ENCODE results near the gene SMARCAL1. TPM values are rescaled to one million over a fixed set of nuclear protein-coding genes. Genes with fewer than 3 reads are reported as not detected.

SMARCAL1 gene
- total RNA-seq, 1 experiment from 2014 or later: 24.1 TPM

DNA sequence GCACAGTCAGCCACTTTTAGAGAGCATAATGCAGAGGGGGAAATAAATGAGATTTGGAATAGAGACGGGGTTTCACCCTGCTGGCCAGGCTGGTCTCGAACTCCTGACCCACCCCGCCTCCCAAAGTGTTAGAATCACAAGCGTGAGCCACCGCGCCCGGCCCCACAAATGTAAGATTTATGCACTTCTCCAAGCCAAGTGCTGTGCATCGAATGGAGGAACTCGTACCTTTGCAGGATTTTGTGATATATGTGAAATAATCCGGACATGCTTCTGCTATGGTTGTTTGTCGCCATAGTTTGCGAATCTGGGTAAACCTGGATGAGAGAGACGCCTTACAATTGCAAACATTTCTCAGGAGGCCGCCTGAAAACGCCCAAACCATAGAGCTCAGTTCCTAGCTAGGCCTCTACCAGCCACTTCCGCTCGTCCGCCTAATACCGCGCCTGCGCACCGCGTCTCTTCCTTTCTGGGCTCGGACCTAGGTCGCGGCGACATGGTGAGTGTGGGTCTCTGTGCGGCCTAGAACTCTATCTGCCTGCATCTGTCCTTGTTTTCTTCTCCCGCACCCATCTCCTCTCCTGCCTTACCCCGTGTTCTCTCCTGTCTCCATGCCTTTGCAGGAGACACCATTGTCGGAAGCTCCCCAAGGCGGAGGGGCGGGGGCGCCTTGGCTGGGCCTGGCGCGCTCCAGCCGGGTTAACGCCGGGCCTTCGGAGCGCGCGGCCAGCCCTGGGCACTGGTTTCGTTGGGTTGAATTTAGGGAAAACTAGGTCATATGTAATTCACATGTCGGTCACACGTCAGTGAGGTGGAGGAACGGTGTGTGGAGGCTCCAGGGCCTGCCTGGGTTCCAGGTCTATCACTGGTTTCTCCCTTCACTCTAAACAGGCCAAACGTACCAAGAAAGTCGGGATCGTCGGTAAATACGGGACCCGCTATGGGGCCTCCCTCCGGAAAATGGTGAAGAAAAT, 86.4 kb downstream of the SMARCAL1 start, which contains the start of gene RPL37A:
Gene RPL37A (plus strand): TSS at position 466 of the 974 bp plus-strand sequence. CDS start 31 bp downstream, at position 497.
- intact Hi-C loops (cut with micrococcal nuclease; ENCODE audit: unreplicated experiment): loop anchor here (2.0 to 10.0 kb wide), 2 partner anchors 86 to 384 kb away; partner anchors contain the start of gene SMARCAL1
- no peaks in the 10 kb centered on the region for H3K9me3 ChIP-seq
- Mint-ChIP-seq H3K27ac (ENCODE audit: unreplicated experiment) (peak within 1 kb of the TSS; percentile 97), H3K36me3 (ENCODE audit: insufficient read depth, unreplicated experiment) (peaks cover 61% of the 10 kb centered on the region), H3K9me3 (ENCODE audit: unreplicated experiment) (no peaks in the 10 kb centered on the region), H3K27me3 (ENCODE audit: insufficient read depth, unreplicated experiment) (no peaks in the 10 kb centered on the region), H3K4me1 (ENCODE audit: low read depth, unreplicated experiment) (peaks cover 7% of the 10 kb centered on the region), H3K4me3 (ENCODE audit: unreplicated experiment) (peak within 1 kb of the TSS; percentile 99)
- CTCF ChIA-PET: interaction anchor here (0.6 to 0.7 kb wide), 4 partner anchors 62 to 384 kb away, joined by 3 to 10 read pairs (median 4); no protein-coding TSS in a partner anchor
- H3K4me3 ChIP-seq (ENCODE audit: low read depth, low read length): peak within 1 kb of the TSS; percentile 71
- no peak for TF ChIP-seq CTCF (IDR thresholded peaks at IDR 0.05; ENCODE audit: insufficient read depth in 1 of 2, low read depth in 1 of 2, low read length in 1 of 2, severe bottlenecking in 1 of 2, unreplicated experiment in 1 of 2)
- TSS peak; percentile 51 for BruUV-seq (replicated peaks)
- peak; percentile 94 to 96 for DNase-seq
- no peaks in the 10 kb centered on the region for H3K27me3 ChIP-seq (replicated peaks; ENCODE audit: control insufficient read depth, insufficient read depth, low read length)
- H3K36me3 ChIP-seq (ENCODE audit: control insufficient read depth, insufficient read depth, low read length): peaks cover 12% of the 10 kb centered on the region; the same call in 1 of the 2 replicates
- POLR2A ChIA-PET: interaction anchor here (0.5 to 1.6 kb wide), 9 partner anchors 10 to 441 kb away, joined by 3 to 13 read pairs (median 3); partner anchors contain the start of gene SMARCAL1
- H3K4me1 ChIP-seq: peaks cover 15% of the 10 kb centered on the region; the same call in 1 of the 2 replicates

- H3K9me3 ChIP-seq: no peaks in the 10 kb centered on the region
- ChIA-PET POLR2A (no interaction called here), CTCF (no interaction called here)
- Mint-ChIP-seq H3K4me1 (ENCODE audit: low read depth, unreplicated experiment) (peaks cover 7% of the 10 kb centered on the region), H3K4me3 (ENCODE audit: unreplicated experiment) (peak overlapping the region; percentile 99), H3K27me3 (ENCODE audit: insufficient read depth, unreplicated experiment) (no peaks in the 10 kb centered on the region), H3K9me3 (ENCODE audit: unreplicated experiment) (no peaks in the 10 kb centered on the region), H3K27ac (ENCODE audit: unreplicated experiment) (peak overlapping the region; percentile 97), H3K36me3 (ENCODE audit: insufficient read depth, unreplicated experiment) (peaks cover 72% of the 10 kb centered on the region)
- no peak for TF ChIP-seq CTCF (IDR thresholded peaks at IDR 0.05; ENCODE audit: insufficient read depth in 1 of 2, low read depth in 1 of 2, low read length in 1 of 2, severe bottlenecking in 1 of 2, unreplicated experiment in 1 of 2)
- H3K4me1 ChIP-seq: peaks cover 15% of the 10 kb centered on the region; the same call in 1 of the 2 replicates
- H3K27me3 ChIP-seq (replicated peaks; ENCODE audit: control insufficient read depth, insufficient read depth, low read length): no peaks in the 10 kb centered on the region
- no peak for DNase-seq
- peak overlapping the region; percentile 71 for H3K4me3 ChIP-seq (ENCODE audit: low read depth, low read length)
- intact Hi-C loops (cut with micrococcal nuclease; ENCODE audit: unreplicated experiment): loop anchor here (2.0 to 10.0 kb wide), 2 partner anchors 87 to 385 kb away; partner anchors contain the start of gene SMARCAL1
- BruUV-seq (replicated peaks): no TSS peak
- H3K36me3 ChIP-seq (ENCODE audit: control insufficient read depth, insufficient read depth, low read length): peaks cover 12% of the 10 kb centered on the region; the same call in 1 of the 2 replicates
Measured at GRCh38 chr2:216499641-216500218, 87.4 kb downstream of the SMARCAL1 start.

GRCh38 chr2:216500572-216500971, 88.3 kb downstream of the SMARCAL1 start:
- ChIA-PET POLR2A (no interaction called here), CTCF (no interaction called here)
- Mint-ChIP-seq H3K4me1 (ENCODE audit: low read depth, unreplicated experiment) (peaks cover 7% of the 10 kb centered on the region), H3K36me3 (ENCODE audit: insufficient read depth, unreplicated experiment) (peaks cover 80% of the 10 kb centered on the region), H3K9me3 (ENCODE audit: unreplicated experiment) (no peaks in the 10 kb centered on the region), H3K27ac (ENCODE audit: unreplicated experiment) (no peak overlapping the region), H3K4me3 (ENCODE audit: unreplicated experiment) (peak overlapping the region; percentile 99), H3K27me3 (ENCODE audit: insufficient read depth, unreplicated experiment) (no peaks in the 10 kb centered on the region)
- BruUV-seq (replicated peaks): no TSS peak
- Histone ChIP-seq H3K27me3 (replicated peaks; ENCODE audit: control insufficient read depth, insufficient read depth, low read length) (no peaks in the 10 kb centered on the region), H3K4me1 (peaks cover 15% of the 10 kb centered on the region; the same call in 1 of the 2 replicates), H3K9me3 (no peaks in the 10 kb centered on the region), H3K36me3 (ENCODE audit: control insufficient read depth, insufficient read depth, low read length) (peaks cover 12% of the 10 kb centered on the region), H3K4me3 (ENCODE audit: low read depth, low read length) (no peak overlapping the region)
- intact Hi-C loops (cut with micrococcal nuclease; ENCODE audit: unreplicated experiment): no loop called here
- TF ChIP-seq CTCF (IDR thresholded peaks at IDR 0.05; ENCODE audit: insufficient read depth in 1 of 2, low read depth in 1 of 2, low read length in 1 of 2, severe bottlenecking in 1 of 2, unreplicated experiment in 1 of 2): no peak
- DNase-seq: no peak
